Measurements from ENCODE around the gene SMIM24.
"Not testable (repeated sequence)": the region's sequence is repeated elsewhere in the genome, so short reads cannot be mapped to it uniquely, and the experiment has no call there.

Gene SMIM24

DNA sequence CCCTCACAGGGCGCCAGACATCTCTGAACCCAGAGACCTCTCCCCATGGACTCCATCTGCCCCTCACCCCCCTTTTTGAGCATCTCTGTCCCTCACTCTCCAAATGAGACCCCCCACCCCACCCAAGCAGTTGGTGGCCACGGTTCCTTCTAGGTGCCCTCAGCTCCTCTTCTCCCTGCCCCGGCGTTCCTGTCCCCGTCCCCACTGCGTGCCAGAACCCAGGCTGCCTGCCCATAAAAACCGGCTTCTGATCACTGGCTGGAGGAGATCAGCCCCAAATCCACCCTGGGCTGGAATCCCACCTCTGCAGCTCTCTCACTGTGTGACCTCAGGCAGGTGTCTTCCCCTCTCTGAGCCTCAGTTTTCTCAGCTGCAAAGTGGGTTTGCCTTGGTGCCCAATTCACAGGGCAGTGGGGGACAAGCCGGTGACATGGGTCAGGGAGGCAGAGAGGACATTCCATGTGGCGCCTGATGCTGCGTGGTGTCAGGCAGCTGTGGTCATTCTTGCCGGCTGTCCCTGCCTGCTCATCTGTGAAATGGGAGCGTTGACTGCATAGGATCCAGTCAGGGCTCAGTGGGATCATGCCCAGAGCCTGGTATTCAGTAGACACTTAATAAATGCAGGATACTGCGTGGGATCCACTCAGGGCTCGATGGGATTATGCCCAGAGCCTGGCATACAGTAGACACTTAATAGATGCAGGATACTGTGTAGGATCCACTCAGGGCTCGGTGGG, 25.5 kb downstream of the SMIM24 start:
- DNase-seq, result no peak

DNA sequence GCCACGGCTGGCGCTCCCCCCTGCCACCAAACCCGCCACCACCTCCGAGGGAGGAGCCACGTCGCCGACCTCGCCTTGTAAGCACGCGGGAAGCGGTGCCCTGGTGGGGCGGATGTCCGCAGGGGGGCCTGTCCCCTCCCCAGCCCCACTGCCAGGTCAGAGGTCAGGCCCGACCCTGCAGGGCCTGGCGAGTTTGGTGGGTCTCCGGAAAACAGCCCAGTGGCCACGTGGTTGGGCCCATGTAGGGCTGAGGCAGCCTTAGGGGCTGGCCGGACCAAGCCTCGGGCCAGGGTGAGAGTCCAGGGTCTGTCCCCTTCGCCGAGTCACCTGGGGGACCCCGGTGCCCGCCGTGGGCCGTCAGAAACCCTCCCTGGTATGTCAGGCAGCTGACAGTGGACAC, 26.5 kb downstream of the SMIM24 start:
- DNase-seq, result no peak

DNA sequence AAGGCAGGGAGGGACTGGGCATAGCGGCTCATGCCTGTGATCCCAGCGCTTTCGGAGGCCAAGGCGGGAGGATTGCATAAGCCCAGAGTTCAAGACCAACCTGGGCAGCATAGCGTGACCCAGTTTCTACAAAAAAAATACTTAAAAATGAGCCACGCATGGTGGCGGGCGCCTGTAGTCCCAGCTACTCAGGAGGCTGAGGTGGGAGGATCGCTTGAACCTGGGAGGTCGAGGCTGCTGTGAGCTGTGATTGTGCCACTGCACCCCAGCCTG, 27.4 kb downstream of the SMIM24 start:
- not testable (repeated sequence) for DNase-seq

DNA sequence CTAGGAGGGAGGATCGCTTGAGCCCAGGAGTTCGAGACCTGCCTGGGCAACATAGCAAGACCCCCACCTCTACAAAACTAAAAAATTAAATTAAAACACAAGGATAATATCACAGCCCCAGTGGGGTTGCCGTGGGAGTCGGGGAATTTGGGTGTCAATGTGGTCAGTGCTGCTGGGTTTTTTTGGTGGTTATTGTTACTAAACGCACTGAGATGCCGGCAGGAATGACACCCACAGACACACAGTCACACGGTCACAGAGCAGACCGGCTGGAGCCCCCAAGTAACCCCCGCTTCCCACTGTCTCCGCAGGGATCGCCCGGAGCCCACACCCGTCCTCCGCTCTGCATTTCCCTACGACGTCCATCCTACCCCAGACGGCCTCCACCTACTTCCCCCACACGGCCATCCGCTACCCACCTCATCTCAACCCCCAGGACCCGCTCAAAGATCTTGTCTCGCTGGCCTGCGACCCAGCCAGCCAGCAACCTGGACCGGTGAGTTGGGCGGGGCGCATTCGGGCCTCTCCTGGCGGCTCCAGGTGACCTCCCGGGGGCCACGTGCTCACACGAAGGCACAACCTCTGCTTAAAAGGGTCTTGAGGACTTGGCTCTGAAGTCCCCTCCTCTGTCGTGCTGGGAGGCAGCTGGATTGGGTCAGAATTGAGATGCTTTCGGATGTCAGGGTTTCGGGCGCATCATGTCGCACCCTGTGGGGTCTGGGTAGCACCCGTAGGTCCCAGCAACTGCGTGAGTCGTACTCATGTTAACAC, 28.0 kb downstream of the SMIM24 start:
- no peak for DNase-seq

DNA sequence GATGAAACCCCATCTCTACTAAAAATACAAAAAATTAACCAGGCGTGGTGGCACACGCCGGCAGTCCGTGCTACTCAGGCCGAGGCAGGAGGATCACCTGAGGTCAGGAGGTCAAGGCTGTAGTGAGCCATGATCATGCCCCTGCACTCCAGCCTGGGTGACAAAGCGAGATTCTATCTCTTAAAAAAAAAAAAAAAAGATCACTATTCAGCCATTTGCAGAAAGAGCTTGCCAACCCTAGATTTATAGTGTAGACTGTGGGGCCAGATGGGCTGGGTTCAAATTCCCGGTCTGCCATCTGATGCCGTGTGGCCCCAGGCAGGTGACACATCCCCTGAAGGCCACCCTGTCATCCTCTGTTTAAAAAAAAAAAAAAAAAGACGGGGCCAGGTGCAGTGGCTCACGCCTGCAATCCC, 28.9 kb downstream of the SMIM24 start:
- DNase-seq, result no peak

DNA sequence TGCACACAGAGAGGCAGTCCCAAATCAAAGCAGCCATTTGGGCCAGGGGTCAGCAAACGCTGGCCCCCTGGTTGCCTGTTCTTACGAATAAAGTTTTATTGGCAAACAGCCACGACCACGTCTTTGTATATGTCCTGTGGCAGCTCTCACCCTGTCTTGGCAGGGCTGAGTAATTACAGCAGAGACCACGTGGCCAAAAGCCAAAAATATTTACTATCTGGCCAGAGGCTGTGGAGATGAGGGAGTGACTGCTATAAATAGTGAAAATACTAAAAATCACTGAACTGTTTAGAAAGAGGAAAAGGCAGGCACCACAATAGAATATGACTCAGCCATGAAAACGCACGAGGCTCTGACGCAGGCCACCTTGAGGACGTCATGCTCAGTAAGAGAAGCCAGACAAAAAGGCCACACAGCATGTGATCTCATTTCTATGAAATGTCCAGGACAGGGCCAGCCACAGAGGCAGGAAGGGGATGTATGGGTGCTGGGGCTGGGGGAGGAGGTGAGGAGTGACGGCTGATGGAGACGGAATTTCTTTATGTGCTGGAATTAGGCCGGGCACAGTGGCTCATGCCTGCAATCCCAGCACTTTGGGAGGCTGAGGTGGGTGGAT, 29.4 kb downstream of the SMIM24 start:
- DNase-seq, result no peak

DNA sequence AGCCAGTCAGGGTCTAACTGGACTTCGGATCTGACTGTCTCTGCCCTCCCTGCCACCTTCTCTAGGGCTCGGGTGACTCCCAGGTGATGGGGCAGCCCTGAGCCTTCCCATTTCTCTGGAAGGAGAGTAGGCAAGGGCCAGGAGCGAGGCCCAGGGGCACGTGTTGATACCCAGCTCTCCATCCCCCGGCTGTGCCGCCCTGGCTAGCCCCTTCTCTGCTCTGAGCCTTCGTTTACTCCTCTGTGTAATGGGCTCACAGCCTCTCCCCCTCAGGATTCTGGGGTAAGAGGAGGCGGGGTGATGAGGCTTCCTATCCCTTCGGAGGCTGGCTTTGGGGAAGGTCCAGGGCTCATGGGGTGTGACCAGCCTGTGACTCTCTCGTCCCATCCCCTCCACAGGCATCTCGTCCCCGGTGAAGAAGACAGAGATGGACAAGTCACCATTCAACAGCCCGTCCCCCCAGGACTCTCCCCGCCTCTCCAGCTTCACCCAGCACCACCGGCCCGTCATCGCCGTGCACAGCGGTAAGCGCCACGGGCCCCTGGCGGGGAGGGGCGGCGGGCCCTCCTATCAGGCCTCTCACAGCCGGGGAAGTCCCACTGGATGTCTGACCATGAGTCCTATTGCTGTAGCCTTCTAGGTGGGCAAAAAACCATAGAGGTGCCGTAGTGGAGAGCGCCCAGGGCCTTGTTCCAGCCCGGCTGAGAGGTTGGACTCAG, 31.6 kb downstream of the SMIM24 start:
- DNase-seq, result no peak

DNA sequence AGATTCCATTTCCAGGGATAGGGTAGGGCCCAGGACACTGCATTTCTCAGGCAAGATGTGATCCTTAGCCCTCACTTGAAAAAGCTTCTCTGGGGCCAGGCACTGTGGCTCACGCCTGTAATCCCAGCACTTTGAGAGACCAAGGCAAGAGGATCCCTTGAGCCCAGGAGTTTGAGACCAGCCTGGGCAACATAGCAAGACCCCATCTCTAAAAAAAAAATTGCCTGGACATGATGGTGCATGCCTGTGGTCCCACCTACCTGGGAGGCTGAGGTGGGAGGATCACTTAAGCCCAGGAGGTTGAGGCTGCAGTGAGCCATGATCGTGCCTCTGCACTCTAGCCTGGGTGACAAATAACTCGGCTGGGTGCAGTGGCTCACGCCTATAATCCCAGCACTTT, 33.7 kb downstream of the SMIM24 start:
- not testable (repeated sequence) for DNase-seq

DNA sequence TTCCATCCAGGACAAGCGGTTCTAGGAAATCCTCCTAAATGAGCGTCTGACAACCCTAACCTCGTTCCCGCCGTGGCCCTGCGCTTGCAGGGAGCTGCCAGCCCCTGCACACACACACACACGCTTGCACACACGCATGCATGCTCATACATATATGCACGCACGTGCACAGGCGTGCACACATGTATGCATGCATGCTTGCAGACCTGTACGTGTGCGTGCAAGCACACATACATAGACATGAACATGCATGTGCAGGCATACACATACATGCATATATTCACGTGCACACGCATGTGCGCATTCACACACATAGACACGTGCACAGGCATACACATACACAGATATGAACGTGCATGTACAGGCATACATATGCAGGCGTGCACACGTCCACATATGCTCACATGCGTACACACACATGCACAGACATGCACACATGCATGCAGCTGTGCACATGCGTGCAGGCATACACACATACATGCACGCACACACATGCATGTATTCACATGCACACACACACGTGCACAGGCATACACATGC, 35.6 kb downstream of the SMIM24 start:
- DNase-seq, result no peak

DNA sequence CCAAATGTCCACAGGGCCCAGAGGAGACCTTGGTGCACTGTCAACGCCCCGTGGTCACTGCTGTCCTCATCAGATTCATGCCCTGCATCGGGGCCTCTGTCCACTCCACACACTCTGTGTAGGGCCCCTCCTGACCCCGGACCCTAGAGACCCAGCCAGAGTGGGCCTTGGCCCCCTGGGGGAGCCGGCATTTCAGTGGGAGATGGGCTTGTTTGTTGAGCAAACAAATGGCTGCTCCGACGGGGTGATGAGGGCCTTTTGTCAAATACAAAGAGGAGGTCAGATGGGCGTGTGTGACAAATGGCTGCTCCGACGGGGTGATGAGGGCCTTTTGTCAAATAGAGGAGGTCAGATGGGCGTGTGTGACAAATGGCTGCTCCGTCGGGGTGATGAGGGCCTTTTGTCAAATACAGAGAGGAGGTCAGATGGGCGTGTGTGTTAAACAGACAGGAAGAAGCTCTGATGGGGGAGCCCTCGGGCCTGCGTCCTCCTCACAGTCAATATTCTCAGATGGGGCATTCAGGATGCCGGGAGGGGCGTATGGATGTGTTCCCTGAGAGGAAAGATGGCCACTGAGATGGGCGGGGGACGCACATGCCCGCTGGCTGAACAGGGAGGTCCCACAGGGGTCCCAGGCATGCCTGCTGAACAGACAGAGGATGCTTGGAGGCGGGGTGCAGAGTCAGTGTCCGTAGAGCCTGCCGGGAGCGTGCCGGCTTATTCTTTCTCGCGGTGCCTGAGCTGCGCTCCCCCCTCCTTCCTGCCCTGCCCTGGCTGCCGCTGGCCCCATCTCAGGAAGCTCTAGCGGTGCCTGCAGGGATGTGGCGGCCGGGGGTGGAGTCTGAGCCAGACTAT, 36.3 kb downstream of the SMIM24 start:
- DNase-seq, result no peak

DNA sequence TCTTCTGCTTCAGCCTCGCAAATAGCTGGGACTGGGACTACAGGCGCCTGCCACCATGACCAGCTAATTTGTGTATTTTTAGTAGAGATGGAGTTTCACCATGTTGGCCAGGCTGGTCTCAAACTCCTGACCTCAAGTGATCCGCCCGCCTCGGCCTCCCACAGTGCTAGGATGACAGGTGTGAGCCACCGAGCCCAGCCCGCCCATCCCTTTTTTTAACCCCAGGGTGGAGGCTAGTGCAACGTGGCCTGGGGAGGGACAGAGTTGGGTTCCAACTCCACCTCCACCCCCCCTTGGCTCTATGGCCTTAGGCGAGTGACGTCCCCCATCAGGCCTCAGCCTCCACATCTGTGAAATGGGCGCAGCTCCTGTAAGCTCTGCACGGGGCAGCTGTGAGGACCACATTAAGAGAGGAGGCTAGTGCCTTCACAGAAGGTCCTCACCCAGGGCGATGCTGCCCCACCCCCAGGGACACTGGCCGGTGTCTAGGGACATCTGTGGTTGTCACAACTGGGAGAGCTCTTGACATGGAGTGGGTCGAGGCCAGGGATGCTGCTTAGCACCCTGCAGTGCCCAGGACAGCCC, 37.7 kb downstream of the SMIM24 start:
- no peak for DNase-seq

DNA sequence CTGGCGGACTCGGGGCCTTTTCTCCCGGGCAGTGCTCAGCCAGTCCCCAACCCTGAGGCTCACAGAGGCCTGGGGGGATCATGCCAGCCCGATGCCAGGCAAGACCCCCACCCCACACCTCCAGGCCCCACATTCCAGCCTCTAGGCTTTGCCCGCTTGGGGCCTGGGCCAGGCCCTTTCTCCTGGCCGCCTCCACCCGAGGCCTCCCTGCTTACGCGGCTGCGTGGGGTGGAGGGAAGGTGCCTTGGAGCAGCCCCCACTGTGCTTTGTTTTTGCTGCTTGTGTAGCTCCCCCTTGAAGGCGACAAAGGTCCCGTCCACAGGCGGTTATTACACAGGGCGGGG, 38.4 kb downstream of the SMIM24 start:
- DNase-seq, result no peak

DNA sequence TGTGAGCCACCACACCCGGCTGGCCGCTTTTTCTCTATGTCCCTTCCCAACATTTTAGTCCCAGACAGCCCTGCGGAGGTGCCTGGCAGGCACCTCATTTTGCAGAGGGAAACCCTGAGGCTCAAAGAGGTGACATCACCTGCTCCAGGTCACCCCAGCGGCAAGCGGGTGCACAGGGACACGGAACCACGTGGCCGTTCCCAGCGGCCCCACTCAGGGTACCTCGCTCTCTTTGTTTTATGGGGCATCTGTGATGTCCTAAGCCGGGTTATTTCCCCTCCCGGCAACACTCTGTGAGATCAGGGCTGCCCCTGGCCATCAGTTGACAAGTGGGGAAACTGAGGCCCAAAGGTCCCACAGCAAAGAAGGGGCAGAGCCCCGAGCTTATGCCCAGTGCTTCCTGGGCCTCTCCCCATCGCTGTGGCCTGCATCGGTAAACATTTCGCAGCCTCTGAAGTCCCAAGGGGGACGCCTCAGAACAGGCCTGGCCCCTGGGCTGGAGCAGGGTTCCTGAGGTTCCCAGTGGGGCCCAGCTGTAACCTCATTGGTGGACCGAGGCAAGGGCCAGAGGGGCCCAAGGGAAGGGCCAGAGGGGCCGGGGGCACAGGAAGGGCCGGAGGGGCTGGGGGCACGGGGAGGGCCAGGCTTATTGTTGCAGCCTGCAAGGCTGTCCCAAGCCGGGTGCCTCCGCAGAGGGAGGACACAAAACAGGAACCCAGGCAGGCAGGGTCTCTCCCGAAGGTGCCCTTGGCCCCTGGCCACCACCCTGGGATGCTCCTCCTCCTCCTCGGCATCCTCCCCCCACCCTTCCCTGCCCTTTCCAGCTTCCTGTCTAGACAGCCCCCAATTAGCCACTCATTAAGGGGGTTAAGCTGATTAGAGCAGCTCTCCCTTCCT, 39.0 kb downstream of the SMIM24 start:
- DNase-seq, result no peak

DNA sequence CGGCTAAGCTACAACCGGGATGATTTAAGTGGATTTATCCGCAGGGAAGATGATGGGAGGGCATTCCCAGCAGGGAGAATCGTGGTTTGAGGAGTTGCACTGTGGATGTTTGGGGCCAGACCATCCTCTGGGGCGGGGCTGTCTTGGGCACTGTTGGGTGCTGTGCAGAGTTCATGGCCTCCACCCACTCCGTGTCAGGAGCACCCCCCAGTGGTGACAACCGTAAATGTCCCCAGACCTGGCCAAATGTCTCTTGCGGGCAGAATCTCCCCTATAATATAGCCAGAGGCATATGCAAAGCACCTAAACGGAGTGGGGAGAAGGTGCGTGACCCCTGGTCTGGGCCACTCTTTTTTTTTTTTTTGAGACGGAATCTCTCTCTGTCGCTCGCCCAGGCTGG, 40.2 kb downstream of the SMIM24 start:
- DNase-seq, result peak; percentile 68

DNA sequence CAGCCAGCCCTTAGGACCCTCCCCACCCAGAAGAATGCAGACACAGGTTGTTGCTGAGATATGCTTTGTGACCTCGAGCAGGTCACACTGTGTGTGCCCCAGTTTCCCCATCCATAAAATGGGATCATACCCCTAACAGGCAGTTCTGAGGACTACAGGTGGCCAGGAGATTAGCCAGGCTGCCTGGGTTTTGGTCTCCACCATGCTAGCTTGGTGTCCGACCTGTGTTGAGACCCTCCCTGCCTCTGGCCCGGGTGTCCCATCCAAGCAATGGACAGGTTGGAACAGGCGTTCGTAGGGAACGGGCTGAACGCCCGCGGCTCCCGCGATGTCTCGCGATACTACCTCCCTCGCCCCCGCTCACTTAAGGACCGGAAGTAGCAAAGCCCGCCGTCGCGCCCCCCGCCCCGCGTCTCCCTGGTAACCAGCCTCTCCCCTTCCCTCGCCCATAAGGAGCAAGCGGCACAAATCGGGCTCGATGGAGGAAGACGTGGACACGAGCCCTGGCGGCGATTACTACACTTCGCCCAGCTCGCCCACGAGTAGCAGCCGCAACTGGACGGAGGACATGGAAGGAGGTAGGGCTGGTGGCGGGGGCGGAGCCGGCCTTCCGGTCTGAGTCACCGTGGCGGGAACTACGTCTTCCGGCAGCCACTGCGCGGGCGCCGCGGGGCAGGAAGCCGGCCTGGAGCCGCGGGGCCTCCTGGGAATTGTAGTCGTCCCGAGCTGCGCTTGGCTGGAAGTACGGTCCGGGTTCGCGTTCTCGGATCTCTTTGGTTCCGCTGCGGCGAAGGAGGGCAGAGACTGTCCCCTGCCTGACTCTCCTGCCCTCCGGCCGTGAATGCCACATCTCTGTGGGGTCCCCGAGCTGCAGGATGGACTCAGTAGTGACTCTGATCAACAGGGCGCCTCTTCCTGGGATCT, 45.4 kb downstream of the SMIM24 start:
- peak; percentile 95 for DNase-seq

DNA sequence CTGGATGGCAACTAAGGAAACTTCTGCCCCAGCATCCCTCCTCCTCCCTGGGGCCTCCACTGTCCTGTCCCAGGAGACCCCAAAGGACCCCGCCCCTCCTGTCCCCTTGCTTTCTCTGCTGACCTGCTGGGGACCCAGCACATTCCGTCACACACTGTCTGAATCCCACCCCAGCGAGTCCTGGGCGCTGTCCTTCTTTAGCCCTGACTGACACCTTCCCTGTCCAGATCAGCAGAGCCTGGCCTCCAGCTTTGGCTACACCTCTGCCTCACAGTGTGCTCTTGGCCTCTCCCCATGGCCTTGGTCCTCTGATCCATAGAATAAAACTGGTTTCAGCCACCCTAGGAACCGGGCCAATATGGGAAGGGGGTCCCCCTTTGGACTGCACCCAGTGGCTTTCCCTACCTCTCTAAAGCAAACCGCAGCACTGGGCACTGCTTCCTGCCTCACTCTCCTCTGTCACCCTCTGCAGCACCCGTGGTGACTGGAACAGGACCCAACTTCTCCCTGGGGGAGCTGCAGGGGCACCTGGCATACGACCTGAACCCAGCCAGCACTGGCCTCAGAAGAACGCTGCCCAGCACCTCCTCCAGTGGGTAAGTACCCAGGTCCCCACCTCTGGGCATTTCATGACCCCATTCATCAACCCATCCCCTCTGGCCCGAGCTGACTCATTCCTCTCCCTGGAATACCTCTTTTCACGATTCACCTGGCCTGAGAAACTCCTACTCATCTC, 46.4 kb downstream of the SMIM24 start:
- no peak for DNase-seq

DNA sequence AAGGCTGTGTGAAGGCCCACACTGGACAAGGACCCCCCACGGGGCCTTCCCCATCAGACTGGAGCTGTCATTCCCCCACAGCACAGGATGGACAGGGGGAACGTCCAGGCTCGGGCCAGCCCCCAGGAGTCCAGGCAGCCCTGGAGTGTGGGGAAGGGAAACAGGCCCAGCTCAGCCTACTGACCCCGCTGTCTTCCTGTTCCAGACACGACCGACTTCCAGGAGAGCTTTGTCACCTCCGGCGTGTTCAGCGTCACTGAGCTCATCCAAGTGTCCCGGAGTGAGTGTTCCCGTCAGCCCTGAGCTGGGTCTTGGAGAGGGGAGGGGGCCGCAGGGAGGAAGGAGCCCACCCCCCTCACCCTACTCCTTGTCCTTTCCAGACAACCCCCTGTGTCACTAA, 47.0 kb downstream of the SMIM24 start:
- DNase-seq, result no peak

DNA sequence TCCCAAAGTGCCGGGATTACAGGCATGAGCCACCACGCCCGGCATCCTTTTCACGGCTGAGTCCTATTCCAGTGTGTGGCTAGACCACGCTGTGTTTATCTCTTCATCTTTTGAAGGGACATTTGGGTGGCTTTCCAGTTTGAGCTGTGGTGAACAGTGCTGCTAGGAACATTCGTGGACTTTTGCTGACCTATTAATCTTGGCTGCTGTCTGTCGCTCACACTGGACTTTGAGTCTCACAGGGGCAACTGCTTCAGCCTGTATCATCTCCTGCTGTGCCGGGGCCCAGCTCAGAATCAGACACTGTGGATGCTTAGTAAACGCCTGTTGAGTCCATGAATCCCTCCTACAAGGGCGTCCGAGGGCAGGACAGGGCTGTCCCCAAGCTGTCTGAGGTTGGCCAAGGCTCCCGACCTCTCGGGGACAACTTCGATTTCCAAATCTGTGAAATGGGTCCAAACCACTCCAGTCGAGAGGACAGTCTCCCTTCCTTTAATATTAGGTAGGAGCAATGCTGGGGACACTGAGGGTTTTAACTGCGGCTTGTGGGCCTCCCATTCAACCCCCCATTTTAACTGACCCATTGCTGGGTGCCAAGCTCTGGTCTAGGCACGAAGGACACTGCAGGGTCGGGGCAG, 48.4 kb downstream of the SMIM24 start:
- no peak for DNase-seq

DNA sequence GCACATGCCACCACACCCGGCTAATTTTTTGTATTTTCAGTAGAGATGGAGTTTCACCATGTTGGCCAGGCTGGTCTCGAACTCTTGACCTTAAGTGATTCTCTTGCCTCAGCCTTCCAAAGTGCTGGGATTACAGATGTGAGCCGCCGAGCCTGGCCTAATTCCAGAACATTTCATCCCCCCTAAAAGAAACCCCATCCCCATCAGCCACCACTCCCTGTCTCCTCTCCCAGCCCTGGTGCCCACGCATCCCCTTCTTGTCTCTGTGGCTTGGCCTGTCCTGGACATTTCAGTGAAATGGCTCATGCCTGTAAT, 50.0 kb downstream of the SMIM24 start:
- DNase-seq, result not testable (repeated sequence)
